HS-27A (cell line): ENCODE results near the gene FKBP5.
"Not testable (repeated sequence)": the region's sequence is repeated elsewhere in the genome, so short reads cannot be mapped to it uniquely, and the experiment has no call there.

Experiments
- DNase-seq: peaks from one replicate; pipeline ENCODE4 v3.0.0-alpha.2; 2012; ENCODE audit warnings: low read depth, missing footprints

Gene FKBP5

GRCh38 chr6:35609588-35609987 lies 79.1 kb downstream of the FKBP5 start:
- no peak for DNase-seq

DNA sequence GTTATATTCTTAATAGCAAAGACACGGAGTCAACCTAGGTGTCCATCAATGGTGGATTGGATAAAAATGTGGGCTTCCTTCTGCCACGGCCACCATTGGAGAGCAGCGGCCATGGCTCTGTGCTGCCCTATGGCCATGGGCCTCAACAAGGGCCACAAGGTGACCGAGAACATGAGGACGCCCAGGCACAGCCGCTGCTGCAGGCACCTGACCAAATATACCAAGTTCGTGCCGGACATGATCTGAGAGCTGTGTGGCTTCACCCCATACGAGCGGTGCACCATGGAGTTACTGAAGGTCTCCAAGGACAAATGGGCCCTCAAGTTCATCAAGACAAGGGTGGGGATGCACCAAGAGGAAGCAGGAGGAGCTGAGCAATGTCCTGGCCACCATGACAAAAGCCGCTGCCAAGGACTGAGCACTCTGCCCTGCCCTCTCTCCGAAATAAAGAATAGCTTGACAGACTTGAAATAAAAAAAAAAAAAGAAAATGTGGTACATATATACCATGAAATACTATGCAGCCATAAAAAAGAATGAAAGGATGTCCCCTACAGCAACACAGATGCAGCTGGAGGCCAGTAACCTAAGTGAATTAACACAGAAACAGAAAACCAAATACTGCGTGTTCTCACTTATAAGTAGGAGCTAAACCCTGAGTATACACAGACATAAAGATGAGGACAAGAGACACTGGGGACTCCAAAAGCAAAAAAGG lies 81.0 kb downstream of the FKBP5 start:
- no peak for DNase-seq

DNA sequence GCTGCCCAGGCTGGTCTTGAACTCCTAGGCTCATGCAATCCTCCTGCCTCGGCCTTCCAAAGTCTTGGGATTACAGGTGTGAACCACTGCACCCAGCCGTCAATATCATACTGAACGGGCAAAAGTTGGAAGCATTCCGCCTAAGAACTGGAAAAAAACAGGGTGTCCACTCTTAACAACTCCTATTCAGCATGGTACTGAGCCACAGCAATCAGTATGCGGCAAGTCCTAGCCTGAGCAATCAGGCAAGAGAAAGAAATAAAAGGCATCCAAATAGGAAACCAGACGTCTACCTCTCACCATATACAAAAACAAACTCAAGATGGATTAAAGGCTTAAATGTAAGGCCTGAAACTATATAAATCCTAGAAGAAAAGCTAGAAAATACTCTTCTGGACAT lies 83.1 kb downstream of the FKBP5 start:
- DNase-seq = no peak

- no peak for DNase-seq
These were observed 85.2 kb downstream of the FKBP5 start for GRCh38 chr6:35603326-35604202.

DNA sequence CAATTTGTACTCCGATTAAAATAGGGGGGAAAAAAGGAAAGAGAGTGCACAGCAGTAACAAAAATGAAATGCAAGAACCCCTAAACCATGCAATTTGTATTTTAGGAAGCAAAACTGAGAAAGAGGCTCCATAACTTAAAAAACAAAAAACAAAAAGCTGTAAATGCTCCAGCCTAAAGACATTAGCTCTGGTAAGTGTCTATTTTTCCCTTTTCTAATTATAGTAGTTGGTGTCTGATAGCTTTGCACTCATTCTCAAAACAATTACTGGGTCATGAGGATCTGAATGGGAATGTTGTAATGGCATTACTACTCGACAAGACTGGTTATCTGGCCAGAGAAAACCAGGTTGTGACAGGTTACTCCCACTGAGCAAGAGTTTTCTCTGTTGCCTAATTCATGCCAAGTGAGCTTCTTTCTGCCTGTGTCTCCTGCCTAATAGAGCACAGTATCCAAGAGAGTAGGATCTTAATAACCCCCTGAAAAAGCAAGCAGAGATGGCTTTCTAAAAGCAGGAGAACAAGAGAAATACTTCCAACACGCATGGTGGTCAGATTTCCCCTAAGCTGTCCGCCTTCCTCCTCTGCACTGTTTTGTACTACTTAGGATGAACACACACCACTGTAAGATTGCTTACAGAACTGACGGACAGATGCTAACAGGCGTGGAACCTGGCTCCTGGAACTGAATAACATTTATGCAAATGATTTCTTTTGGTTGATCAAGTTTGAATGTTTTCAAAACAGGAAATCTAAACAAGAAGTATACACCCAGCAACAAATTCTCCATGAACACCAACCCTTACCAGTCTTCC lies 86.4 kb downstream of the FKBP5 start:
- no peak for DNase-seq

DNA sequence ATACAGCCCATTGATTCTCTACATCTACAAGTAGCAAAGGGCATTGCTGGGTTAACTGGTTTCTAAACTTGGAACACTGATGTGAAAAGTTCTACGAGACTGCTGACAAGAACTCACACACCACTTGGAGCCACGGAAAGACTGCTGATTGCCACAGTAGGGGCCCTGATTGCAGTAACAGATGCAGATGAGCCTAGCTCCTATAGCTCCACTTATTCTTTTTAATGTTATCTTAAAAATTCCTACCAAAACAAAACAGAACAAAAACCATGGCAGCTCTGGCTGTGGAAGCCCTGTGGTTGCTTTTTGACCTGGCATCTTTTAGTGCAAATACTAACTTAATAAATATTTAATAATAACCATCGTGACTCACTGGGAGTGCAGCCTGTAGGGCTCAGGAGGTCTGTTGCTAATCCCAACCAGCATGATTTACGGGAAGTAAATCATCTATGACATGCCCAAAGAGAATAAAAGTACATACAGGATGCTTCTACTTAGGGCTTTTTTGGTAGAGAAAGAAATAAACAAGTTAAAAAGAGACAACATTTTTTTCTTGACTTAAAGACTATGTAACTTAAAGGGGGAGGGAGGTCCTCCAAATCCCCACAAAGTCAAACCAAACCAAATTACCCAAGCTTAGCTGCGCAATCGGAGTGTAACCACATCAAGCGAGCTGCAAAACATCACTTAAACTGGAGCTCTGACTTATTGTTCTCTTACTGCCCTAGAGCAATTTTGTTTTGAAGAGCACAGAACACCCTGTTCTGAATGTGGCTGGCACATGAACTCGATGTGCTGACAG lies 87.2 kb downstream of the FKBP5 start:
- DNase-seq = no peak

- DNase-seq = no peak
These were observed 88.0 kb downstream of the FKBP5 start for GRCh38 chr6:35600659-35601125.

GRCh38 chr6:35599761-35600658 lies 88.7 kb downstream of the FKBP5 start:
- DNase-seq = no peak

- DNase-seq = not testable (repeated sequence)
These were observed 90.1 kb downstream of the FKBP5 start for GRCh38 chr6:35598621-35599020.

DNA sequence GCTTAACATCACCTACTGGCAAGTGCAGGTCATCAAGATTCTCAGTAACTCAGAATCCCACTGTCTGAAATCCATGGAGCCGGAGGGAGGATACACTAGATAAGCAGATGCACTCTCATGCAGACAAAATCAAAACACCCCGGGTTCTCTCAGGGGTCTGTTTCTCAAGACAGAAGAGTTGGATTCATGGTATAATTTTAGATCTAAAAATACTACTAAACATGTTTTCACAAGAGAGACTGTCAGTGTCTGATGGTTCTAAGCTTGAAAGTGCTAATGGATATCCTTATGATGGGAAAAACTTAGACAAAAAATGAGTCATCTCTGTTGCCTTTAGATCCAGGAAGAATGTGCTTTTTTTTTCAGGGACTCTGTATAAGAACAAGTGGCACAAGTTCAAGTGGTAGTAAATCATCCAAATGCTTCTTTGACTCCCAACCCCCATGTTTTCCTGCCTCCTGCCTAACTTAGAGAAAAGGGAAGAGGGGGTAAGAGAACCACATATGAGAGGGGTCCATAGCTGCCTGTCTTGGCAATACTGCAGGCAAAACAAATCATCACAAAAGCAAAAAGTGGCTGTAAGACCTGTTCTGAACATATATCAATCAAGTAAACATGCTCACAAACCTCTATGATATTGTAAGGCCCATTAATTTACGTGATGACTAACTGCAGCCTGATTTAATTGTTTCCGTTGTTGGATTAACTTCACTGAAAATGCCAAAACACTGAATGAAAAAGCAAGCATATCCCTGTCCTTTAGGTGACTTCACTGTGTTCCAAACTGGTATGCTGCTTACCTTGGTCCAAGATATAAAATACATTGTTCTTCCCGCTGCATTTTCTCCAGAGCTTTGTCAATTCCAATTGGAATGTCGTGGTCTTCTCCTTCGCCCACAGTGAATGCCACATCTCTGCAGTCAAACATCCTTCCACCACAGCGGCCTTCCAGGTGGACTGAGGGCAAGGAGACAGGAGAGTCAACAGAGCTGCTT lies 92.0 kb downstream of the FKBP5 start:
- DNase-seq = peak; percentile 69

DNA sequence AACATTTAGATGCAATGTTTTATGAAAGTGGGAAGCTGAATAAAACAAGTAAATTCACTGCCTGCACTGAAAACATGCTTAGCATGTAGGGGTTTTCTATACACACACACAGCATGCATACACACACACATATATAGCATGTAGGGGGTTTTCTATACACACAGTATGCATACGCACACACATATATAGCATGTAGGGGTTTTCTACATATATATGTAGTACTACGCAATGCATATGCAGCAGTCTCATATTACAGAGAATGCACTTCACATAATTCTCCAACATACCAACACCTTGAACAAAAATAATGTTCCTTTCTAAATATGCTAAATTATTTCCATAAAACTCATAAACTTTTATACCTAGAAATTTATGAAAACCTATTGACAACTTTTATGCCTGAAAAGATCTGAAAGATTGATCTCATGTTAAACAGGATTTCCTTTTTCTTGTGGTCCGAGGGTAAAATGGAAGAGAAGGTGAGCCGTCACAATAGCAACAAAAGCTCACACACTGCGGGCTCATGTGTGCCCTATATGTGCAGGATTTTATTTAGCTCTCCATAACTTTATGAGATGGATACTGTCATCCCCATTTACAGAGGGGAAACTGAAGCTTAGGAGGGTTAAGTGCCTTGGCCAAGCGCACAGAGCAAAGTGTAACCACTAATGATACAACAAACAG lies 94.1 kb downstream of the FKBP5 start:
- DNase-seq = no peak

DNA sequence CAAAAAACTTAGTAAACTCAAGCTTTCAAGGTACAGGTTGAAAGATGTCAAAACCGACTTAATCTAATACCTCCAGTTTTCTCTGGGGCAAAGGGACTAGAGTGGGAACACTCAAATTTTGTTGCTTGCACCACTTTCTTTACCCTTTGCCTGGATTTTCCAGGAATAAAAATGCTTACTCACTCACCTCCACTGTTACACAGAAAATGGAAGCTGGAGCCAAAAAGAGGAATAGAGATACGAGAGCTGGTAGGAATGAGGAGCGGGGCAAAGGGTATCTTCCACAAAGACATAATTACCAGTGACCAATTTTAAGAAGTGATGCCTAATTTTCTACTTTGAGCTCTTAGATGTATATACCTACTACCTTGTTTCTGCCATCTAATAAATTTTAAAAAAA lies 96.5 kb downstream of the FKBP5 start:
- DNase-seq = no peak

DNA sequence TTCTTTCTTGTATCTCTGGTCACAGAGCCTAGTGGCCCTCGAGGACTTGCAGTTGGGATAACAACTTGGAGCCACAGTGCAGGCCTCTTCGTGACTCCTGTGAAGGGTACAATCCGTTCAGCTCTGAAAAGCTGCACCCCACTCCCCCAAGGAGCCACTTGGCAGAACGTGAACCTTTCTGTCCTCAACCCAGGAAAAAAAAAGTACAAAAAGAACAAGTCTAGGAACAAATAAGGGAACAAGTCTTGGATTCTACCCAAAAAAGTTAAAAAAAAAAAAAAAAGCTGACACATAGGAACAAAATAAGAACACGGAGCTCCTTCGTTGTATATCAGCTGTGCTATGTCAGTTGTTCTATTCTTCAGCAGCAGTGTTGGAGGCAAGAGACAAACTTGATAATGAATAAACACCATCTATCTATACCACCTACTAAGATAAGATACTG lies 98.1 kb downstream of the FKBP5 start:
- no peak for DNase-seq

GRCh38 chr6:35589904-35590303 lies 98.8 kb downstream of the FKBP5 start:
- DNase-seq = no peak

DNA sequence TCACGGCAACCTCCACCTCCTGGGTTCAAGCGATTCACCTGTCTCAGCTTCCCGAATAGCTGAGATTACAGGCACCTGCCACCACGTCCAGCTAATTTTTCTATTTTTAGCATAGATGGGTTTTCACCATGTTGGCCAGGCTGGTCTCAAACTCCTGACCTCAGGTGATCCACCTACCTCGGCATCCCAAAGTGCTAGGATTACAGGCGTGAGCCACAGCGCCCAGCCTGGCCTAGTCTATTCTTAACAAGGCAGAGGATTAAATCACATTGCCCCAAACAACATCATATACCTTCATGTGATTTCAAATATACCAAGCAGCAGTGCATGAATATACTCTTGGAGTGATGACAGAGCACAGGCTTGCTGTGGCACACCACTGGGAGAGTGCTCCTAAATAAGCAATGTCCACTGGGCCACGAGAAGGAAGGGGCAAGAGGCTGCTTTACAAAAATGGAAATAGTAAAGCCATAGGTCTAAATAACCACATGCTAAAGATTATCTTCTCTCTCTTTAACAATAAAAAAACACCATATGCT lies 99.4 kb downstream of the FKBP5 start:
- DNase-seq = no peak

DNA sequence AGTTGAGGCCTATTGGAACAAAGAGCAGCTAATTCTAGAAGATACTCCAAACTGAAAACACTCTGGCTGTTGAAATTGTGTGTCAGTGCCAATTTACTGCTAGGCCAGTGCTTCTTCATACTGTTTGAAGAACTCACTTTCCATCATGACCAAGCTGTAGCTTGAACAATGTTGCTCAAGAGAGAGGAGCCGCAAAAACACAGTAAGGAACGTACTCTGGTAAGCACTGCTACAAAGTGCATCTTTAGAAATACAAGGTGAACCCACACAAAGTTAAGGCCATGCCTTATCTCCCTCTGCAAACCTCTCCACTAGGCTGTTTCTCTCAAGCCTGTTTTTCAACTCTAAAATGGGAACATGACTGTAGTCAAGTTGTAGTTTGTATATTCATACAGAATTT lies 101.5 kb downstream of the FKBP5 start:
- no peak for DNase-seq

GRCh38 chr6:35586542-35586941 lies 102.2 kb downstream of the FKBP5 start:
- DNase-seq = no peak

DNA sequence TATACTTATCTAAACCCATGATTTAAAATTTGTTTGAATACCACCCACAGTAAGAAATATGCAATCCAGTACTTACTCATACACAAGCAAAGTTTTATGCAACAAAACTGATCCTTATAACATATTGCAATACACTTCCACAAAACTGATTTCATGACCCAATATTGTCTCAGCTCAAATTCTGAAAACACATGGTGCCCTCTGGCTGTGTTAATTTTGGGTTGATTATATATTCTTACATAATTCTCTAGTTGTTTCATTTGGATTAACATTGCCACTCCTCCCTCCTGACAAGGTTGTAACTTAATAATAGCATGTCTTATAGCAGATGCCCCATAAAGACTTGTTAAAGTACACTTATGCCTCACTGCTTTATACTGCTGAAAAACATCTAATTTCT lies 103.1 kb downstream of the FKBP5 start:
- DNase-seq = no peak
